HepG2 (cell line): ENCODE measurements around the gene C2orf15. TPM values are rescaled to one million over a fixed set of nuclear protein-coding genes. Genes with fewer than 3 reads are reported as not detected.

Experiments
- AKAP8 ChIP-seq: sonication (generic); formaldehyde crosslinking; IDR thresholded peaks from 2 replicates; pipeline ENCODE4 v1.5.1; 2020; ENCODE audit warnings: mild to moderate bottlenecking, missing genetic modification reagents
- ARNT2 ChIP-seq: sonication (generic); formaldehyde crosslinking; IDR thresholded peaks from 2 replicates; pipeline ENCODE4 v1.8.0; 2022; ENCODE audit warnings: mild to moderate bottlenecking, low read depth, missing genetic modification reagents, moderate library complexity
- DR1 ChIP-seq: sonication (generic); formaldehyde crosslinking; IDR thresholded peaks from 2 replicates; pipeline ENCODE4 v1.8.0; 2021; ENCODE audit warnings: mild to moderate bottlenecking, missing genetic modification reagents, inconsistent platforms
- FOXK2 ChIP-seq: fragments of 450-650 bp; IDR thresholded peaks from 2 replicates; pipeline ENCODE4 v1.6.1; 2016
- HNF1B ChIP-seq: sonication (generic); formaldehyde crosslinking; IDR thresholded peaks from 2 replicates; pipeline ENCODE4 v1.5.1; 2020; ENCODE audit warnings: mild to moderate bottlenecking, moderate library complexity, missing genetic modification reagents
- MED13 ChIP-seq: sonication (generic); formaldehyde crosslinking; IDR thresholded peaks from 2 replicates; pipeline ENCODE4 v1.5.0; 2020; ENCODE audit warnings: missing genetic modification reagents
- NONO ChIP-seq, 2 experiments: fragments of 450-650 bp in 1 of 2; sonication (generic) in 1 of 2; formaldehyde crosslinking in 1 of 2; IDR thresholded peaks in 1 of 2; conservative IDR thresholded peaks in 1 of 2; 2 replicates each; pipeline versions ENCODE4 v1.6.1 to v1.8.0; 2017 to 2022; ENCODE audit warnings: mild to moderate bottlenecking in 1 of 2, missing genetic modification reagents in 1 of 2, moderate library complexity in 1 of 2
- PAXIP1 ChIP-seq: sonication (generic); formaldehyde crosslinking; conservative IDR thresholded peaks from 2 replicates; pipeline ENCODE4 v1.4.0; 2020; ENCODE audit warnings: mild to moderate bottlenecking, missing genetic modification reagents, moderate library complexity
- POGZ ChIP-seq: sonication (generic); formaldehyde crosslinking; IDR thresholded peaks from 2 replicates; pipeline ENCODE4 v1.4.0; 2020; ENCODE audit warnings: mild to moderate bottlenecking, missing genetic modification reagents
- PRMT3 ChIP-seq: sonication (generic); formaldehyde crosslinking; IDR thresholded peaks from 2 replicates; pipeline ENCODE4 v1.8.1; 2022; ENCODE audit warnings: low read depth, mild to moderate bottlenecking, moderate library complexity, missing genetic modification reagents, borderline replicate concordance
- REPIN1 ChIP-seq: sonication (generic); formaldehyde crosslinking; IDR thresholded peaks from 2 replicates; pipeline ENCODE4 v1.8.0; 2022; ENCODE audit warnings: missing genetic modification reagents, low read depth, mild to moderate bottlenecking, borderline replicate concordance
- RFX5 ChIP-seq: IDR thresholded peaks from 2 replicates; pipeline ENCODE4 v1.6.1; 2011; ENCODE audit warnings: low read depth, low read length, improper control_type of control experiment
- SIN3B ChIP-seq: fragments of 150-350 bp; IDR thresholded peaks from 2 replicates; pipeline ENCODE4 v1.6.1; 2014; ENCODE audit warnings: low read length
- SMAD9 ChIP-seq: sonication (generic); formaldehyde crosslinking; IDR thresholded peaks from 2 replicates; pipeline ENCODE4 v1.5.1; 2020; ENCODE audit warnings: mild to moderate bottlenecking, missing genetic modification reagents
- SRF ChIP-seq: IDR thresholded peaks from 2 replicates; pipeline ENCODE4 v1.6.1; 2011; ENCODE audit warnings: mild to moderate bottlenecking, low read depth, low read length, moderate library complexity
- TCF7 ChIP-seq: sonication (generic); IDR thresholded peaks from 2 replicates; pipeline ENCODE4 v1.6.1; 2016; ENCODE audit warnings: antibody characterized with exemption, low read depth
- ZBTB20 ChIP-seq: sonication (generic); formaldehyde crosslinking; IDR thresholded peaks from 2 replicates; pipeline ENCODE4 v1.8.1; 2023; ENCODE audit warnings: missing genetic modification reagents, low read depth, mild to moderate bottlenecking, borderline replicate concordance
- ZFP1 ChIP-seq: IDR thresholded peaks from 2 replicates; pipeline ENCODE4 v1.6.1; 2016
- ZNF446 ChIP-seq: sonication (generic); formaldehyde crosslinking; IDR thresholded peaks from 2 replicates; pipeline ENCODE4 v1.5.0; 2020; ENCODE audit warnings: mild to moderate bottlenecking, missing genetic modification reagents
- ZNF557 ChIP-seq: sonication (generic); formaldehyde crosslinking; IDR thresholded peaks from 2 replicates; pipeline ENCODE4 v1.4.0; 2020; ENCODE audit warnings: missing genetic modification reagents
- ZNF782 ChIP-seq: sonication (generic); formaldehyde crosslinking; IDR thresholded peaks from 2 replicates; pipeline ENCODE4 v1.4.0; 2020; ENCODE audit warnings: missing genetic modification reagents, mild to moderate bottlenecking, borderline replicate concordance
- ZNF790 ChIP-seq: sonication (generic); formaldehyde crosslinking; IDR thresholded peaks from 2 replicates; pipeline ENCODE4 v1.8.0; 2022; ENCODE audit warnings: missing genetic modification reagents, mild to moderate bottlenecking, borderline replicate concordance
- ZNF879 ChIP-seq: sonication (generic); formaldehyde crosslinking; IDR thresholded peaks from 2 replicates; pipeline ENCODE4 v1.8.1; 2023; ENCODE audit warnings: missing genetic modification reagents
- polyA plus RNA-seq, 8 experiments: library from polyadenylated mRNA; depleted of rRNA in 3 of 8; stranded (reverse) in 7 of 8; unstranded in 1 of 8; fragments of >200 nt; fragmentation: Illumina TruSeq in 4 of 8; extraction: Trizol in 4 of 8; gene quantifications; 2 replicates each; pipeline versions ENCODE4 v1.2.1 to v1.2.3, GENCODE V29; 2011 to 2016; ENCODE audit warnings: low read depth in 4 of 8, missing spikeins in 1 of 8, mixed read lengths in 1 of 8; ENCODE audit not compliant: insufficient read depth in 1 of 8
- total RNA-seq, 5 experiments: library from RNA; depleted of rRNA; stranded (reverse); fragments of >200 nt; fragmentation: Illumina TruSeq; extraction: Trizol; gene quantifications; 2 replicates each; pipeline ENCODE4 v1.2.3, GENCODE V29; 2016; ENCODE audit warnings: low read depth in 1 of 5
- TF ChIP-seq, protein P1 (sequence below): sonication (generic); formaldehyde crosslinking; IDR thresholded peaks from 2 replicates; pipeline ENCODE4 v1.5.0; 2020; ENCODE audit warnings: missing genetic modification reagents

C2orf15 gene
- total and polyA plus RNA-seq, 2 of the 13 experiments (the other 11 are each of a cell fraction or from before 2014, with no cell fraction given): 5.5 to 8.3 TPM

- TF ChIP-seq PAXIP1 (CRISPR knock-in tag) (peak; percentile 68), PRMT3 (CRISPR knock-in tag) (peak; percentile 89), TCF7 (no peak; the same call in 1 of the 2 replicates), HNF1B (CRISPR knock-in tag) (peak; percentile 95), ZBTB20 (peak; percentile 98), SIN3B (peak; percentile 91; the same call in 1 of the 2 replicates), NONO (IDR thresholded peaks at IDR 0.05) (no peak), NONO (CRISPR knock-in tag; conservative IDR thresholded peaks at IDR 0.05) (peak; percentile 98), RFX5 (peak; percentile 8), ZNF557 (CRISPR knock-in tag) (peak; percentile 60; the same call in 1 of the 2 replicates), ZNF782 (CRISPR knock-in tag) (peak; percentile 56; the same call in 1 of the 2 replicates), ZNF790 (peak; percentile 74; the same call in 1 of the 2 replicates), ZNF446 (CRISPR knock-in tag) (peak; percentile 79; the same call in 1 of the 2 replicates), ARNT2 (CRISPR knock-in tag) (peak; percentile 87), POGZ (CRISPR knock-in tag) (peak; percentile 98), FOXK2 (0 out of 2 replicates have a peak, but pooled peaks have one; percentile 6), ZNF879 (0 out of 2 replicates have a peak, but pooled peaks have one; percentile 59), ZFP1 (CRISPR knock-in tag) (peak; percentile 92), SRF (peak; percentile 85), REPIN1 (CRISPR knock-in tag) (peak; percentile 95), DR1 (CRISPR knock-in tag) (peak; percentile 95), MED13 (CRISPR knock-in tag) (no peak), SMAD9 (CRISPR knock-in tag) (peak; percentile 94), AKAP8 (no peak)
- TF ChIP-seq, protein P1, sequence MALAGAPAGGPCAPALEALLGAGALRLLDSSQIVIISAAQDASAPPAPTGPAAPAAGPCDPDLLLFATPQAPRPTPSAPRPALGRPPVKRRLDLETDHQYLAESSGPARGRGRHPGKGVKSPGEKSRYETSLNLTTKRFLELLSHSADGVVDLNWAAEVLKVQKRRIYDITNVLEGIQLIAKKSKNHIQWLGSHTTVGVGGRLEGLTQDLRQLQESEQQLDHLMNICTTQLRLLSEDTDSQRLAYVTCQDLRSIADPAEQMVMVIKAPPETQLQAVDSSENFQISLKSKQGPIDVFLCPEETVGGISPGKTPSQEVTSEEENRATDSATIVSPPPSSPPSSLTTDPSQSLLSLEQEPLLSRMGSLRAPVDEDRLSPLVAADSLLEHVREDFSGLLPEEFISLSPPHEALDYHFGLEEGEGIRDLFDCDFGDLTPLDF (CRISPR knock-in tag): peak; percentile 76
These were observed 39.5 kb downstream of the C2orf15 start, which contains the start of the genes MITD1 and MRPL30 (continued) for GRCh38 chr2:99180755-99181623.
